G401 (cell line): Measurements from ENCODE around the gene DAB2IP. TPM values are rescaled to one million over a fixed set of nuclear protein-coding genes. Genes with fewer than 3 reads are reported as not detected.

Experiments used
- DNase-seq: peaks from one replicate; pipeline ENCODE4 v3.0.0-alpha.2; 2015; ENCODE audit warnings: low spot score
- in situ Hi-C: cut with HindIII; loops from 2 replicates; pipeline ENCODE4 v1.10.0; 2016; ENCODE audit warnings: low sequenced_read_pairs, mixed read lengths
- total RNA-seq: library from RNA; depleted of rRNA; stranded (reverse); fragments of >200 nt; shearing (Covaris generic); gene quantifications from 2 replicates; pipeline ENCODE4 v1.2.3, GENCODE V29; 2014

DAB2IP gene
- total RNA-seq, 1 experiment from 2014 or later, result 44.9 TPM

GRCh38 chr9:121746411-121746810, 95.0 kb downstream of the DAB2IP start:
- no peak for DNase-seq
- in situ Hi-C loops, result no loop called here

- DNase-seq, result no peak
- in situ Hi-C loops, result no loop called here
Measured at GRCh38 chr9:121746866-121747265, 95.4 kb downstream of the DAB2IP start.

- in situ Hi-C loops, result no loop called here
Measured at GRCh38 chr9:121748074-121748473, 96.6 kb downstream of the DAB2IP start.

GRCh38 chr9:121748727-121749423, 97.4 kb downstream of the DAB2IP start:
- in situ Hi-C loops, result no loop called here

More at GRCh38 chr9:121748074-121748473, 96.6 kb downstream of the DAB2IP start:
- no peak for DNase-seq

GRCh38 chr9:121749614-121750013, 98.2 kb downstream of the DAB2IP start:
- DNase-seq, result no peak
- in situ Hi-C loops, result no loop called here

More at GRCh38 chr9:121748727-121749423, 97.4 kb downstream of the DAB2IP start:
- DNase-seq, result no peak

GRCh38 chr9:121750259-121750714, 98.9 kb downstream of the DAB2IP start:
- no peak for DNase-seq
- in situ Hi-C loops, result no loop called here

GRCh38 chr9:121750715-121751623, 99.5 kb downstream of the DAB2IP start:
- in situ Hi-C loops, result no loop called here
- DNase-seq, result no peak

- DNase-seq, result no peak
- in situ Hi-C loops, result no loop called here
Measured at GRCh38 chr9:121751686-121752445, 100.4 kb downstream of the DAB2IP start.

GRCh38 chr9:121752929-121753328, 101.5 kb downstream of the DAB2IP start:
- in situ Hi-C loops, result no loop called here
- no peak for DNase-seq

- in situ Hi-C loops, result no loop called here
Measured at GRCh38 chr9:121753802-121754654, 102.6 kb downstream of the DAB2IP start.

GRCh38 chr9:121754655-121755436, 103.4 kb downstream of the DAB2IP start:
- DNase-seq, result no peak
- in situ Hi-C loops, result no loop called here

More at GRCh38 chr9:121753802-121754654, 102.6 kb downstream of the DAB2IP start:
- DNase-seq, result no peak

GRCh38 chr9:121755581-121755980, 104.1 kb downstream of the DAB2IP start:
- in situ Hi-C loops, result no loop called here
- DNase-seq, result no peak

- no peak for DNase-seq
- in situ Hi-C loops, result no loop called here
Measured at GRCh38 chr9:121756474-121757280, 105.2 kb downstream of the DAB2IP start.

GRCh38 chr9:121757281-121757585, 105.8 kb downstream of the DAB2IP start:
- in situ Hi-C loops, result no loop called here

GRCh38 chr9:121758693-121759092, 107.3 kb downstream of the DAB2IP start:
- in situ Hi-C loops, result no loop called here
- DNase-seq, result peak; percentile 69

More at GRCh38 chr9:121757281-121757585, 105.8 kb downstream of the DAB2IP start:
- peak; percentile 71 for DNase-seq

GRCh38 chr9:121759996-121760395, 108.6 kb downstream of the DAB2IP start:
- no peak for DNase-seq
- in situ Hi-C loops, result no loop called here

- in situ Hi-C loops, result no loop called here
- no peak for DNase-seq
Measured at GRCh38 chr9:121760571-121760970, 109.1 kb downstream of the DAB2IP start.
